Stimulated activated CD8-positive, alpha-beta memory T cell treated with anti-CD3 and anti-CD28 coated beads, Interleukin-4, amount 100 ng/mL, for 24 hours (primary cell): ENCODE data around the gene SNRPB2.

Experiments used
- DNase-seq: peaks from one replicate; pipeline ENCODE4 v3.0.0-alpha.2; 2020; ENCODE audit warnings: low read depth

SNRPB2 gene

GRCh38 chr20:16729565-16730460, at the start of gene SNRPB2:
TSS of gene SNRPB2 (plus strand) at chr20:16730026. CDS start at chr20:16731703, 1,677 bp downstream.
- DNase-seq = peak; percentile 84

GRCh38 chr20:16684416-16684815, 45.4 kb upstream of the SNRPB2 start:
- DNase-seq = no peak

- DNase-seq = no peak
Observed at GRCh38 chr20:16689906-16690305, 39.9 kb upstream of the SNRPB2 start.

GRCh38 chr20:16691381-16691780, 38.4 kb upstream of the SNRPB2 start:
- no peak for DNase-seq

GRCh38 chr20:16692009-16692408, 37.8 kb upstream of the SNRPB2 start:
- DNase-seq = no peak

- DNase-seq = no peak
Observed at GRCh38 chr20:16692442-16692841, 37.4 kb upstream of the SNRPB2 start.

GRCh38 chr20:16693278-16693677, 36.5 kb upstream of the SNRPB2 start:
- no peak for DNase-seq

- no peak for DNase-seq
Observed at GRCh38 chr20:16694161-16694560, 35.7 kb upstream of the SNRPB2 start.

- DNase-seq = no peak
Observed at GRCh38 chr20:16695628-16696027, 34.2 kb upstream of the SNRPB2 start.

GRCh38 chr20:16699293-16699692, 30.5 kb upstream of the SNRPB2 start:
- DNase-seq = no peak

GRCh38 chr20:16701296-16701695, 28.5 kb upstream of the SNRPB2 start:
- DNase-seq = no peak

GRCh38 chr20:16703570-16703969, 26.3 kb upstream of the SNRPB2 start:
- DNase-seq = no peak

- no peak for DNase-seq
Observed at GRCh38 chr20:16707674-16708073, 22.2 kb upstream of the SNRPB2 start.

GRCh38 chr20:16708602-16709001, 21.2 kb upstream of the SNRPB2 start:
- no peak for DNase-seq

GRCh38 chr20:16709017-16709416, 20.8 kb upstream of the SNRPB2 start:
- DNase-seq = no peak

GRCh38 chr20:16710781-16711180, 19.0 kb upstream of the SNRPB2 start:
- DNase-seq = no peak

GRCh38 chr20:16711661-16712258, 18.1 kb upstream of the SNRPB2 start:
- no peak for DNase-seq

GRCh38 chr20:16712511-16712947, 17.3 kb upstream of the SNRPB2 start:
- no peak for DNase-seq

GRCh38 chr20:16713066-16713465, 16.8 kb upstream of the SNRPB2 start:
- no peak for DNase-seq

- DNase-seq = no peak
Observed at GRCh38 chr20:16714242-16714641, 15.6 kb upstream of the SNRPB2 start.

GRCh38 chr20:16714751-16715150, 15.1 kb upstream of the SNRPB2 start:
- no peak for DNase-seq

GRCh38 chr20:16719421-16719820, 10.4 kb upstream of the SNRPB2 start:
- DNase-seq = no peak

GRCh38 chr20:16729080-16729479, 746 bp upstream of the SNRPB2 start:
- no peak for DNase-seq
